NCI-H510A (cell line): ENCODE data around the gene RSPH1.

Experiments
- DNase-seq: peaks from one replicate; lab custom pipeline; 2025; lab: John Stamatoyannopoulos, UW

Gene RSPH1

GRCh38 chr21:42446531-42446930, 49.5 kb downstream of the RSPH1 start:
- no peak for DNase-seq

DNA sequence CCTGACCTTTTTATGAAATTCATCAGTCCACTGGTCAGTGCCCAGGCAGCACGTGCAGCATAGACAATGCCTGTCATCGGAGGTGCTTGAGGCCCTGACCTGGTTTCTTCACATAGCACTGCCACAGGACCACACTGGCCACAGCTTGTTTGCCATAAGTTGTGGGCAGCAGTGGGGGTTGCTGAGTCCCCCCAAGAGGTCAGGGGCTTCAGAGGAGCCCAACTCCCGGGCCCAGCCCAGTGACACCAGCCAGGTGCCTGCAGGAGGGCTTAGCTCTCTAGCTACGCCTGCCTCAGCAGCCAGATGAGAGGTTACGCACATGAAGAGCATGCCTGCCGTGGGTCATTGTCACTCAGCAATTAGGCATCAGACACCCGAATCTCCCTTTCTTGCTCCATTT, 50.7 kb downstream of the RSPH1 start:
- no peak for DNase-seq

DNA sequence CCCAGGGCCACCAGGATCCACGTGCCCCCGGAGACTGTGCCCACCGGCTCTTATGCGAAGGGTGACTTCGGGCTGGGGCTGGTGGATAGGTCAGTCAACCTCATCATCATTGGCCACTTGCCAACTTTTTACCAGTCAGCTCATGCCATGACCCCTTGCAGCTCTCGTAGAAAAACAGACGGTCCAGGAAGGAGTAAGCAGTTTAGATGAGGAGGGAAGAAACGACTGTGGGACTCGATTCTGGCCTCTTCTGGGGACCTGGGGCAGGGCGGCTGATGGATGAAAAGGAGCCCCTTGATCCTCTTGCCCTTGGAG, 51.3 kb downstream of the RSPH1 start:
- DNase-seq, result no peak

DNA sequence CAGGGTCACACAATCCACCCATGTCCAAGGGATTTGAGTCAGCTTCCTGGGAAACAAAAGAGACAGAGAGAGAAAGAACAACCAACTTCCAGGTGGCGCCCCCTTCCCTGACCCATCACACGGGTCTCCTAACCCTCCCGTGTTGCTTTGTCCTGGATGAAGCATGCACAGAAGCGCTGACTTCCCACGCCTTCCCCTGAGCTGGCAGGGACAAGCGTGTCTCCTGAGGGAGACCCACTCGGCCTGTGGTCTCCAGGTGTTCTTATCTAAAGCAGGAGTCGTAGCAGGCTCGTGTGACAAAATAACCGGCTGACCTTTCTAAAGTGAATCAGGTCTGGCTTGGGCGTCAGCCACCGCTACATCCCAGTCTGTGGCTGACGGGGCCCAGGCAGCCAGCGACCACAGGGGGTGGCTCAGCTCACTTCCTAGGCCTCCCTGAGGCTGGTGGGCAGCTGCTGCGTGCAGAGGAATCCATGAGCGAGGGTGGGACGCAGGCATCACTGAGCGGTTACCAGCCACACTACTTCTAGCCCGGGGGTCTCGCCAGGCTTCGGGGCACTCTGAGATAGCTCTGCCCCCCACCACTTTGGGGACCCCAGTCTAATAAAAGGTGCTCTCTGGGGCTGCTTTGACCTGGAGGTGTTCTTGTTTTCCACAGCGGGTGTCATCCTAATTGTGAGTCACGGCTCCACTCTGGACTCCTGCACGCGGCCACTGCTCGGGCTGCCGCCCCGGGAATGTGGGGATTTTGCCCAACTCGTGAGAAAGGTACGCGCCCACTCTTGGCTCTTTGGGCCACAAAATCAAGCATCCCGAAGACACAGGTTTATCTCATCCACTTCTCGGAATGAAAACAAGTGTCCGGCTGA, 51.9 kb downstream of the RSPH1 start:
- no peak for DNase-seq

- DNase-seq, result no peak
These were observed 52.7 kb downstream of the RSPH1 start for GRCh38 chr21:42443181-42443785.

GRCh38 chr21:42441963-42442362, 54.1 kb downstream of the RSPH1 start:
- DNase-seq, result no peak

DNA sequence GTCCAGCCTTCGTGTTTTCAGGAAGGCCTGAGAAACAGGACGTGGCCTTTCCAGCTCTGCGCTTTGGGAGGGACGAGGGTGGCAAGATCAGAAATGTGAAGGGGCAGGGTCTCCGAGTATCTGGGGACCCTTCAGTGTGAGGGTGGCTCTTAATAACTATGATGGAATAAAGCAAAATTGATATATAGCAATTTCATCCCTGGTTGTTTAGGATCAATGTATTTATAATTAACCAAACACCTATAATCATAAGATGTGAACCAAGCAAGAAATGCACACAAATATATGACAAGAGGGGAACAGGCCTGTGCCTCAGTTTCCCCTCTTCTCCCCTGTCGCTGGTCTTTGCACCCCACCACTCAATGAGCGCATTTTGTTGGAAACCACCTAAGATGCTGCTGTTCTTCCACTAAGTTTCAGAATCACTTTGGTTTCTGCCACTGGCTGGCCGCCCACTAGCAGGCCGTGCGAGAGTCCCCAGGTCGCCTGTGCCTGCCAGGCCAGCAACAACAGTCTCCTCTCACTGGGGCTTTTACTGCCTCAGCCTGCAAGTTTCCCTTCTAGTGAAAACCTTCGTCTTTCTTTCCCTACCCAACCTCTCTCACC, 55.7 kb downstream of the RSPH1 start:
- no peak for DNase-seq

GRCh38 chr21:42439284-42440186, 56.5 kb downstream of the RSPH1 start:
- DNase-seq, result no peak

GRCh38 chr21:42438316-42439205, 57.5 kb downstream of the RSPH1 start:
- DNase-seq, result no peak

- no peak for DNase-seq
These were observed 58.2 kb downstream of the RSPH1 start for GRCh38 chr21:42437786-42438185.

DNA sequence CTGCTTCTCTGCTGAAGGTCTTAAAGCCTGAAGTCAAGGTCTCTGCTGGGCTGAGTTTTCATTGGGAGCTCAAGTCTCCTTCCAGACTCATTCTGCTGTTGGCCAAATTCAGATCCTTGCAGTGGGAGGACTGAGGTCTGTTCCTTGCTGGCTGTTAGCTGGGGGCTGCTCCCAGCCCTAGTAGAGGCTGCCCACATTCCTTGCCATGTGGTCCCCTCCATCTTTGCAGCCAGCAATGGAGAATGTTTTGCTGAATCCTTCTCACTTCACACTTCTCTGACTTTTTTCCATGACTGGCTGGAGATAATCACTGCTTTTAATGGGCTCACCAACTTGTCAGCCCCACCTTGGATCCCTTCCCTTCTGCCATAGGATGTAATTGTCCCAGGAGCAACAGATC, 59.1 kb downstream of the RSPH1 start:
- DNase-seq, result no peak

GRCh38 chr21:42435833-42436232, 60.2 kb downstream of the RSPH1 start:
- DNase-seq, result no peak

DNA sequence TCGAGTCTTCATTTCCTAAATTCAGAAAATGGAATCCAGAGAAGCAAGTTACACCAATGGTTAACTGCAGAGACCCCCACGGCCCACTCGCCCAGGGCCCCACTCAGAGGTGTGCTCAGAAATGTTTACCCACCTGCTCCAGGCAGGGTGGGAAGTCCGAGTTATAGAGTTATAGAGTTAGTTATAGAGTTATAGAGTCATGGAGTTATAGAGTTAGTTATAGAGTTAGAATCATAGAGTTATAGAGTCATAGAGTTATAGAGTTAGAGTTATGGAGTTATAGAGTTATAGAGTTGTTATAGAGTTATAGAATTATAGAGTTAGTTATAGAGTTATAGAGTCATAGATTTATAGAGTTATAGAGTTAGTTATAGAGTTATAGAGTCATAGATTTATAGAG, 60.6 kb downstream of the RSPH1 start:
- no peak for DNase-seq

- no peak for DNase-seq
These were observed 61.1 kb downstream of the RSPH1 start for GRCh38 chr21:42434884-42435283.

- DNase-seq, result no peak
These were observed 62.0 kb downstream of the RSPH1 start for GRCh38 chr21:42433946-42434551.

DNA sequence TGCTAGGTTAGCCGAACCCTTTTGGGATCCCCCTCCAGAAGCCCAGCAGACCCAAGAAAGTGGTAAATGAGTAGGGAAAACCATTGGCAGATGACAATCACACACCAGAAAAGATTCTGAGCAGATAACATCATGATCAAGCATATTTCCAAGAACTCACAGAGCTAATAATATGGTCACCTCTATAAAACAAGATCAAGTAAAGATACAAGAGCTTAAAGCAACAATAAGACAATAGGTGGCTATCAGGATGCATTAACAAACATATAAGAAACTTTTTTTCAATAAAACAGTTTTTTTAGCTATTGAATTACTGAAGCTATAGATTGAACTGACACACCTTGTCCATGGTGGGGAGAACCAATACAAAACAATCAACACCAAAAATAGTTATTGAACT, 63.3 kb downstream of the RSPH1 start:
- DNase-seq, result no peak

- no peak for DNase-seq
These were observed 64.8 kb downstream of the RSPH1 start for GRCh38 chr21:42431196-42431595.

DNA sequence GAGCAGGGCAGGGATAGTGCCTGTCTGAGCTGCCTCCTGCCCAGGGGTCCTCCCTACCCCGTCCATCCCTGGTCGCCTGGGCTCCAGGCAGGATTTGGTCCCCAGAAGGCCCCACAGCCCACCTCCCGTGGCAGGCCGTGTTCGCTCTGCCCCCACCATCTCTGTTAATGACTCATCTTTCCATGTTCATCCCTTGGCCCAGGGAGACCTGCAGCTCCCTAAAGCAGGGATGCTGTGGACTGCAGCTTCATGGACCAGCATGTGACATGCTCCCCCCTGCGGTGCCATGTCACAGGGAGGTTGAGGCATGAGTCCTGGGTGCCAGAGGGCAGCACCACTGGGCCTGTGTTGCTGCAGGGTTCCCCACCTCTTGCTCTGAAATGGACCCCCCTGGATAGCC, 65.5 kb downstream of the RSPH1 start:
- no peak for DNase-seq

DNA sequence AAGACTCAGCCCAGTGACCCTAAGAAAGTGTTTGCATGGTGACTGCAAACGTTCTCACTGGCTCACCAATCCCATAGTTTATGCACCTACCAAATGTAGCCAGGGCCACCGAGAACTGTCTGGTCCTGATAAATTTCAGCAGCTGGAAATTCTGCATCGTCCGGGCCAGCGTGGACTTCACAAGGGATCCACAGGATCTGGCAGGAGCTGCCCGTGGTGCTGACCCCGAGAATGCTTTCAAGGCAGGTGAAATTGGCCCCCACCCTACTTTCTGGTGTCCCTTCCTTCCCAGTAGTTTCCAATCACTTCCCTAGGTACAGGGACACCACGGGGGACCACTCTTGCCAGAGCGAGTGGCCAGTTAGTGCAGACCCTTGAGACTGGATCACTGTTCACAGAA, 66.2 kb downstream of the RSPH1 start:
- DNase-seq, result no peak

GRCh38 chr21:42429021-42429420, 67.0 kb downstream of the RSPH1 start:
- no peak for DNase-seq
